ENCODE data around the gene PSMA5. TPM values are rescaled to one million over a fixed set of nuclear protein-coding genes. Genes with fewer than 3 reads are reported as not detected.

Gene PSMA5
- total and polyA plus RNA-seq, 2 of the 13 experiments (the other 11 are each of a cell fraction or from before 2014, with no cell fraction given) = 140 to 169 TPM

DNA sequence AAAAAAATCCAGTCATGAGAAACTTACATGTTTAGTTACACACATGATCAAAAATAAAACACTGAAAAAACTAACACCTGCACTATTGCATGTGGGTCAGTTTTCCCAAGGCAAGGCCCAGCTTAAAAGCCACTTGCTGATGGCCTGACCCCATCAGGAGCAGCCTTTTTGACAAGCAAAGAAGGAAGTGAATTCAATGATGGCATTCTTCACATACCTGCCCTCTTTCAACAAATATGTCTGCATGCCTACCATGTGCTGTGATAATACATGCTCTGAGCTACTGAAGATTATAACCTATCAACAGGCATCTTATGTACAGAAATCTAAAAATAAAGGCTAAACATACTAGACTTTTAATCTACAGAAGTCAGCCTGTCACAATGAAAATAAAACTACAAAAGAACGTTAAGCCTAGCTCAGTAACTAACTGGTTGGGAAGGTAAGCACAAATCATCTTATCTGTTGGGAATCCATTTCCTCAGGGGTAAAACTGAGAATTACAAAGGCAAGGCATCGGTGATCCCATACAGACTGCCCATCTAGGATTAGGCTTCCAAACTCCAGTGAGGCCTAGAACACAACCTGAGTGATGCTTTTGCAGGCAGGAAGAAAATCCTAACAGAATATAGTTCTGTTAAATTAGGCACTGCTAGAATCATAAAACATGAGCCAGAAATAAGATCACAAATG is 43.0 kb downstream of the PSMA5 start (continued):
- TF ChIP-seq SOX13 (IDR thresholded peaks at IDR 0.05) = no peak
- peak in 1 of 2 experiments; percentile 48; a peak in 1 of 4 replicates for TF ChIP-seq SOX13 (CRISPR knock-in tag; conservative IDR thresholded peaks at IDR 0.05 in 1 of 2, IDR thresholded peaks at IDR 0.05 in 1 of 2)
- TF ChIP-seq, protein P1, sequence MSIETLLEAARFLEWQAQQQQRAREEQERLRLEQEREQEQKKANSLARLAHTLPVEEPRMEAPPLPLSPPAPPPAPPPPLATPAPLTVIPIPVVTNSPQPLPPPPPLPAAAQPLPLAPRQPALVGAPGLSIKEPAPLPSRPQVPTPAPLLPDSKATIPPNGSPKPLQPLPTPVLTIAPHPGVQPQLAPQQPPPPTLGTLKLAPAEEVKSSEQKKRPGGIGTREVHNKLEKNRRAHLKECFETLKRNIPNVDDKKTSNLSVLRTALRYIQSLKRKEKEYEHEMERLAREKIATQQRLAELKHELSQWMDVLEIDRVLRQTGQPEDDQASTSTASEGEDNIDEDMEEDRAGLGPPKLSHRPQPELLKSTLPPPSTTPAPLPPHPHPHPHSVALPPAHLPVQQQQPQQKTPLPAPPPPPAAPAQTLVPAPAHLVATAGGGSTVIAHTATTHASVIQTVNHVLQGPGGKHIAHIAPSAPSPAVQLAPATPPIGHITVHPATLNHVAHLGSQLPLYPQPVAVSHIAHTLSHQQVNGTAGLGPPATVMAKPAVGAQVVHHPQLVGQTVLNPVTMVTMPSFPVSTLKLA (IDR thresholded peaks at IDR 0.05) = peak; percentile 64
- no peak for TF ChIP-seq ZNF607 (CRISPR knock-in tag; IDR thresholded peaks at IDR 0.05; ENCODE audit: borderline replicate concordance)
- TF ChIP-seq, protein P2, sequence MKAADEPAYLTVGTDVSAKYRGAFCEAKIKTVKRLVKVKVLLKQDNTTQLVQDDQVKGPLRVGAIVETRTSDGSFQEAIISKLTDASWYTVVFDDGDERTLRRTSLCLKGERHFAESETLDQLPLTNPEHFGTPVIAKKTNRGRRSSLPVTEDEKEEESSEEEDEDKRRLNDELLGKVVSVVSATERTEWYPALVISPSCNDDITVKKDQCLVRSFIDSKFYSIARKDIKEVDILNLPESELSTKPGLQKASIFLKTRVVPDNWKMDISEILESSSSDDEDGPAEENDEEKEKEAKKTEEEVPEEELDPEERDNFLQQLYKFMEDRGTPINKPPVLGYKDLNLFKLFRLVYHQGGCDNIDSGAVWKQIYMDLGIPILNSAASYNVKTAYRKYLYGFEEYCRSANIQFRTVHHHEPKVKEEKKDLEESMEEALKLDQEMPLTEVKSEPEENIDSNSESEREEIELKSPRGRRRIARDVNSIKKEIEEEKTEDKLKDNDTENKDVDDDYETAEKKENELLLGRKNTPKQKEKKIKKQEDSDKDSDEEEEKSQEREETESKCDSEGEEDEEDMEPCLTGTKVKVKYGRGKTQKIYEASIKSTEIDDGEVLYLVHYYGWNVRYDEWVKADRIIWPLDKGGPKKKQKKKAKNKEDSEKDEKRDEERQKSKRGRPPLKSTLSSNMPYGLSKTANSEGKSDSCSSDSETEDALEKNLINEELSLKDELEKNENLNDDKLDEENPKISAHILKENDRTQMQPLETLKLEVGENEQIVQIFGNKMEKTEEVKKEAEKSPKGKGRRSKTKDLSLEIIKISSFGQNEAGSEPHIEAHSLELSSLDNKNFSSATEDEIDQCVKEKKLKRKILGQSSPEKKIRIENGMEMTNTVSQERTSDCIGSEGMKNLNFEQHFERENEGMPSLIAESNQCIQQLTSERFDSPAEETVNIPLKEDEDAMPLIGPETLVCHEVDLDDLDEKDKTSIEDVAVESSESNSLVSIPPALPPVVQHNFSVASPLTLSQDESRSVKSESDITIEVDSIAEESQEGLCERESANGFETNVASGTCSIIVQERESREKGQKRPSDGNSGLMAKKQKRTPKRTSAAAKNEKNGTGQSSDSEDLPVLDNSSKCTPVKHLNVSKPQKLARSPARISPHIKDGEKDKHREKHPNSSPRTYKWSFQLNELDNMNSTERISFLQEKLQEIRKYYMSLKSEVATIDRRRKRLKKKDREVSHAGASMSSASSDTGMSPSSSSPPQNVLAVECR (CRISPR knock-in tag; IDR thresholded peaks at IDR 0.05; ENCODE audit: borderline replicate concordance) = peak; percentile 42; the same call in 1 of the 2 replicates
- TF ChIP-seq LCORL (IDR thresholded peaks at IDR 0.05) = no peak
- TF ChIP-seq LCORL (CRISPR knock-in tag; IDR thresholded peaks at IDR 0.05) = peak; percentile 38; the same call in 1 of the 2 replicates
- TF ChIP-seq PAWR (CRISPR knock-in tag; IDR thresholded peaks at IDR 0.05; ENCODE audit: borderline replicate concordance) = no peak
- no peak; the same call in 1 of the 2 replicates for TF ChIP-seq SALL1 (CRISPR knock-in tag; IDR thresholded peaks at IDR 0.05)
- no peak for TF ChIP-seq SOX6 (IDR thresholded peaks at IDR 0.05)
- no peak for TF ChIP-seq SOX6 (CRISPR knock-in tag; IDR thresholded peaks at IDR 0.05)
- no peak for TF ChIP-seq SP4 (CRISPR knock-in tag; IDR thresholded peaks at IDR 0.05)
- TF ChIP-seq ERF (CRISPR knock-in tag; IDR thresholded peaks at IDR 0.05) = 0 out of 2 replicates have a peak, but pooled peaks have one; percentile 30
- 0 out of 2 replicates have a peak, but pooled peaks have one; percentile 16 for TF ChIP-seq ZMYM4 (CRISPR knock-in tag; IDR thresholded peaks at IDR 0.05)
- no peak for TF ChIP-seq DPF2 (CRISPR knock-in tag; IDR thresholded peaks at IDR 0.05; ENCODE audit: borderline replicate concordance, low read depth)
- peak; percentile 48; the same call in 1 of the 2 replicates for TF ChIP-seq ZNF644 (CRISPR knock-in tag; IDR thresholded peaks at IDR 0.05; ENCODE audit: low read depth)
- TF ChIP-seq, protein P3, sequence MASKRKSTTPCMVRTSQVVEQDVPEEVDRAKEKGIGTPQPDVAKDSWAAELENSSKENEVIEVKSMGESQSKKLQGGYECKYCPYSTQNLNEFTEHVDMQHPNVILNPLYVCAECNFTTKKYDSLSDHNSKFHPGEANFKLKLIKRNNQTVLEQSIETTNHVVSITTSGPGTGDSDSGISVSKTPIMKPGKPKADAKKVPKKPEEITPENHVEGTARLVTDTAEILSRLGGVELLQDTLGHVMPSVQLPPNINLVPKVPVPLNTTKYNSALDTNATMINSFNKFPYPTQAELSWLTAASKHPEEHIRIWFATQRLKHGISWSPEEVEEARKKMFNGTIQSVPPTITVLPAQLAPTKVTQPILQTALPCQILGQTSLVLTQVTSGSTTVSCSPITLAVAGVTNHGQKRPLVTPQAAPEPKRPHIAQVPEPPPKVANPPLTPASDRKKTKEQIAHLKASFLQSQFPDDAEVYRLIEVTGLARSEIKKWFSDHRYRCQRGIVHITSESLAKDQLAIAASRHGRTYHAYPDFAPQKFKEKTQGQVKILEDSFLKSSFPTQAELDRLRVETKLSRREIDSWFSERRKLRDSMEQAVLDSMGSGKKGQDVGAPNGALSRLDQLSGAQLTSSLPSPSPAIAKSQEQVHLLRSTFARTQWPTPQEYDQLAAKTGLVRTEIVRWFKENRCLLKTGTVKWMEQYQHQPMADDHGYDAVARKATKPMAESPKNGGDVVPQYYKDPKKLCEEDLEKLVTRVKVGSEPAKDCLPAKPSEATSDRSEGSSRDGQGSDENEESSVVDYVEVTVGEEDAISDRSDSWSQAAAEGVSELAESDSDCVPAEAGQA (IDR thresholded peaks at IDR 0.05; ENCODE audit: low read depth) = no peak
- TF ChIP-seq, protein P3 (CRISPR knock-in tag; IDR thresholded peaks at IDR 0.05; ENCODE audit: borderline replicate concordance) = no peak
- peak; percentile 57; the same call in 1 of the 2 replicates for TF ChIP-seq ELF1 (CRISPR knock-in tag; IDR thresholded peaks at IDR 0.05)
